ENCODE results near the gene IFT80. TPM values are rescaled to one million over a fixed set of nuclear protein-coding genes. Genes with fewer than 3 reads are reported as not detected.

The IFT80 gene
- total and polyA plus RNA-seq, 10 of the 15 experiments (the other 5 are each of a cell fraction or from before 2014, with no cell fraction given): 6.5 to 21.5 (median 14.1) TPM

DNA sequence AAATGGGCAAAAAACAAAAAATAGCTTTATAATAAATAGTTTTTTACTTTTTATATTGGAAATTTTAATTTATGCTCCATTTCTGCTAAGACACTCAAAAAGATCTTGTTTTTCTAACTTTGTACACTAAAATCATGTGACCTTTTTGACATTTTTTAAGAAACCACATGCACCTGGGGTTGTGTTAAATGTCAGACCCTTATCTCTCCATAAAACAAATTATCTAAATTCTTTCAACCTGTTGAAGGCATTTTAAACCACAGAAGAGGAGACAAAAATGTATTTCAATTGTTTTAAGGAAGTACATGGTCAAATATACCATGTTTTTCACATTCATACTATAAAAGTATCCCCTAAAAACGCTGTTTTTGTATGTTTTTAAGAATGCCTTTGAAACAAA is 29.2 kb downstream of the IFT80 start:
- no TSS peak for BruUV-seq (replicated peaks)
- H4K20me1 ChIP-seq (ENCODE audit: control insufficient read depth, insufficient read depth): no peaks in the 10 kb centered on the region
- no peak overlapping the region for H3K4me3 ChIP-seq
- no peak overlapping the region for H2AFZ ChIP-seq (ENCODE audit: control insufficient read depth, low read depth, low read length)
- 78% methylated on average over 1 of the region's 1 CpG for WGBS (ENCODE audit: insufficient coverage, insufficient replicate concordance, low lambda C conversion rate, missing lambda C conversion rate)
- H3K27me3 ChIP-seq (replicated peaks in 1 of 2; ENCODE audit: control insufficient read depth in 2 of 2, insufficient read depth in 2 of 2, low read length in 1 of 2): no peaks in the 10 kb centered on the region
- intact Hi-C loops (cut with micrococcal nuclease; ENCODE audit: unreplicated experiment): no loop called here
- in situ Hi-C loops (cut with MboI): no loop called here
- no peaks in the 10 kb centered on the region for H3K36me3 ChIP-seq (ENCODE audit: control insufficient read depth in 2 of 2, insufficient read depth in 2 of 2, low read length in 1 of 2)
- TF ChIP-seq KLF5 (IDR thresholded peaks at IDR 0.05; ENCODE audit: partially characterized antibody): no peak
- TF ChIP-seq BHLHE40 (IDR thresholded peaks at IDR 0.05; ENCODE audit: borderline replicate concordance in 1 of 2, low read depth in 2 of 2, low read length in 1 of 2): no peak
- TF ChIP-seq MXI1 (IDR thresholded peaks at IDR 0.05; ENCODE audit: low read depth, low read length): no peak
- H3K9me3 ChIP-seq (replicated peaks; ENCODE audit: control insufficient read depth, insufficient read depth, low read length): no peaks in the 10 kb centered on the region
- ChIA-PET RAD21 (ENCODE audit: unreplicated experiment) (interaction anchor here (0.8 kb wide), 1 partner anchor 39 kb away, joined by 4 read pairs; no protein-coding TSS in a partner anchor), CTCF (interaction anchor here (1.1 to 2.6 kb wide), 4 partner anchors 9 to 46 kb away, joined by 3 to 10 read pairs (median 4); no protein-coding TSS in a partner anchor), SMC1A (ENCODE audit: uncharacterized antibody, unreplicated experiment) (interaction anchor here (0.6 to 2.5 kb wide), 8 partner anchors 11 to 169 kb away, joined by 3 to 11 read pairs (median 4); partner anchors contain the start of genes IFT80 and SMC4), POLR2A (interaction anchor here (0.6 to 1.0 kb wide), 2 partner anchors 25 to 82 kb away, joined by 3 read pairs; no protein-coding TSS in a partner anchor)
- no peak for FAIRE-seq
- no peak overlapping the region for H3K4me2 ChIP-seq (ENCODE audit: control insufficient read depth, insufficient read depth)
- ATAC-seq: no peak
- H3K79me2 ChIP-seq (ENCODE audit: control insufficient read depth, insufficient read depth, low read length): no peaks in the 10 kb centered on the region
- no peak for DNase-seq (ENCODE audit: low read depth, low spot score)
- no peaks in the 10 kb centered on the region for H3K4me1 ChIP-seq (ENCODE audit: control insufficient read depth, insufficient read depth, low read length)
- H3K27ac ChIP-seq (ENCODE audit: control insufficient read depth, insufficient read depth): no peak overlapping the region
- no peak overlapping the region for H3K9ac ChIP-seq (ENCODE audit: control insufficient read depth, insufficient read depth, low read length)

DNA sequence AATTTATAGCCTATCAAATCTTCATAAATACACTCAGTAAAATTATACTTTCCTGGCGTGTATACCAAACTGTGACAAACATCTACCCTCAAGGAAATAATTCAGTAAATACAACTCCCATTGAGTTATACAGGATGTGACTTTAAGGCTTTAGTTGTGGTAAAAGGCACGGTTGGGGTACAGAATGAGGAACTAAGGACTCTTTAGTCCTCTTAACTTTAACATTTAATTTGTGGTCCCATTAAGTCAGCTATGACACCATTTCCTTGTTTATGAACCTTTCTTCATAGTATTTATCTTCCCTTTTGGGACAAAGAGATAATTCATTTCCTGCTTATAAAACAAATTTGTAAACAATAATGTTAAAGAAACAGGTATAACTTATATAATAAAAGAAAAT is 30.2 kb downstream of the IFT80 start:
- WGBS (ENCODE audit: insufficient coverage, insufficient replicate concordance, low lambda C conversion rate, missing lambda C conversion rate): 50% methylated on average over 2 of the region's 2 CpGs
- SMC1A ChIA-PET (ENCODE audit: uncharacterized antibody, unreplicated experiment): interaction anchor here (0.6 to 2.5 kb wide), 6 partner anchors 9 to 627 kb away, joined by 3 to 7 read pairs (median 3); partner anchors contain the start of genes IFT80 and SMC4
- no peak for TF ChIP-seq EP300 (IDR thresholded peaks at IDR 0.05; ENCODE audit: borderline replicate concordance in 1 of 2, control insufficient read depth in 1 of 2, low read depth in 2 of 2, low read length in 2 of 2)
- no peak for TF ChIP-seq ZNF217 (IDR thresholded peaks at IDR 0.05)
- no peak for TF ChIP-seq RCOR1 (conservative IDR thresholded peaks at IDR 0.05; ENCODE audit: low read depth, low read length)
- TF ChIP-seq SPI1 (IDR thresholded peaks at IDR 0.05; ENCODE audit: borderline replicate concordance, insufficient read depth, low read depth, low read length): peak; percentile 20; the same call in 1 of the 2 replicates
- no peak for TF ChIP-seq ZNF274 (IDR thresholded peaks at IDR 0.05; ENCODE audit: insufficient read depth, insufficient read length)
- no peak for TF ChIP-seq KDM1A (IDR thresholded peaks at IDR 0.05; ENCODE audit: borderline replicate concordance)
- no peak for TF ChIP-seq BACH1 (IDR thresholded peaks at IDR 0.05; ENCODE audit: borderline replicate concordance)
- no peak for TF ChIP-seq ZBED1 (IDR thresholded peaks at IDR 0.05; ENCODE audit: borderline replicate concordance)
- TF ChIP-seq IKZF2 (IDR thresholded peaks at IDR 0.05): peak in 1 of 2 experiments; percentile 15; a peak in 2 of 4 replicates
- TF ChIP-seq SREBF1 (IDR thresholded peaks at IDR 0.05; ENCODE audit: low read length): no peak
- TF ChIP-seq, protein P1, sequence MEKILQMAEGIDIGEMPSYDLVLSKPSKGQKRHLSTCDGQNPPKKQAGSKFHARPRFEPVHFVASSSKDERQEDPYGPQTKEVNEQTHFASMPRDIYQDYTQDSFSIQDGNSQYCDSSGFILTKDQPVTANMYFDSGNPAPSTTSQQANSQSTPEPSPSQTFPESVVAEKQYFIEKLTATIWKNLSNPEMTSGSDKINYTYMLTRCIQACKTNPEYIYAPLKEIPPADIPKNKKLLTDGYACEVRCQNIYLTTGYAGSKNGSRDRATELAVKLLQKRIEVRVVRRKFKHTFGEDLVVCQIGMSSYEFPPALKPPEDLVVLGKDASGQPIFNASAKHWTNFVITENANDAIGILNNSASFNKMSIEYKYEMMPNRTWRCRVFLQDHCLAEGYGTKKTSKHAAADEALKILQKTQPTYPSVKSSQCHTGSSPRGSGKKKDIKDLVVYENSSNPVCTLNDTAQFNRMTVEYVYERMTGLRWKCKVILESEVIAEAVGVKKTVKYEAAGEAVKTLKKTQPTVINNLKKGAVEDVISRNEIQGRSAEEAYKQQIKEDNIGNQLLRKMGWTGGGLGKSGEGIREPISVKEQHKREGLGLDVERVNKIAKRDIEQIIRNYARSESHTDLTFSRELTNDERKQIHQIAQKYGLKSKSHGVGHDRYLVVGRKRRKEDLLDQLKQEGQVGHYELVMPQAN (conservative IDR thresholded peaks at IDR 0.05): no peak
- TF ChIP-seq, protein P2, sequence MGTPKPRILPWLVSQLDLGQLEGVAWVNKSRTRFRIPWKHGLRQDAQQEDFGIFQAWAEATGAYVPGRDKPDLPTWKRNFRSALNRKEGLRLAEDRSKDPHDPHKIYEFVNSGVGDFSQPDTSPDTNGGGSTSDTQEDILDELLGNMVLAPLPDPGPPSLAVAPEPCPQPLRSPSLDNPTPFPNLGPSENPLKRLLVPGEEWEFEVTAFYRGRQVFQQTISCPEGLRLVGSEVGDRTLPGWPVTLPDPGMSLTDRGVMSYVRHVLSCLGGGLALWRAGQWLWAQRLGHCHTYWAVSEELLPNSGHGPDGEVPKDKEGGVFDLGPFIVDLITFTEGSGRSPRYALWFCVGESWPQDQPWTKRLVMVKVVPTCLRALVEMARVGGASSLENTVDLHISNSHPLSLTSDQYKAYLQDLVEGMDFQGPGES (IDR thresholded peaks at IDR 0.05): no peak

More for the DNA sequence above, 30.2 kb downstream of the IFT80 start:
- ATAC-seq: peak; percentile 89
- Histone ChIP-seq H3K36me3 (ENCODE audit: control insufficient read depth in 2 of 2, insufficient read depth in 2 of 2, low read length in 1 of 2) (no peaks in the 10 kb centered on the region), H3K4me3 (no peak overlapping the region), H3K9me3 (replicated peaks; ENCODE audit: control insufficient read depth, insufficient read depth, low read length) (no peaks in the 10 kb centered on the region), H3K79me2 (ENCODE audit: control insufficient read depth, insufficient read depth, low read length) (no peaks in the 10 kb centered on the region), H3K27ac (ENCODE audit: control insufficient read depth, insufficient read depth) (no peak overlapping the region), H2AFZ (ENCODE audit: control insufficient read depth, low read depth, low read length) (no peak overlapping the region), H3K9ac (ENCODE audit: control insufficient read depth, insufficient read depth, low read length) (no peak overlapping the region), H3K4me2 (ENCODE audit: control insufficient read depth, insufficient read depth) (no peak overlapping the region), H3K4me1 (ENCODE audit: control insufficient read depth, insufficient read depth, low read length) (no peaks in the 10 kb centered on the region), H4K20me1 (ENCODE audit: control insufficient read depth, insufficient read depth) (no peaks in the 10 kb centered on the region), H3K27me3 (replicated peaks in 1 of 2; ENCODE audit: control insufficient read depth in 2 of 2, insufficient read depth in 2 of 2, low read length in 1 of 2) (no peaks in the 10 kb centered on the region)
- CTCF ChIA-PET: interaction anchor here (0.7 to 2.6 kb wide), 6 partner anchors 10 to 336 kb away, joined by 3 to 10 read pairs (median 4); no protein-coding TSS in a partner anchor
- no peak for DNase-seq (ENCODE audit: low read depth, low spot score)
- RAD21 ChIA-PET (ENCODE audit: unreplicated experiment): interaction anchor here (1.0 kb wide), 1 partner anchor 47 kb away, joined by 3 read pairs; no protein-coding TSS in a partner anchor
- intact Hi-C loops (cut with micrococcal nuclease; ENCODE audit: unreplicated experiment): no loop called here
- in situ Hi-C loops (cut with MboI): no loop called here
- POLR2A ChIA-PET: no interaction called here
- no TSS peak for BruUV-seq (replicated peaks)
- FAIRE-seq: no peak

Measured in GM12878 (cell line).